Posterior vena cava (tissue), 2 donors: ENCODE measurements around the gene ULK1. TPM values are rescaled to one million over a fixed set of nuclear protein-coding genes. Genes with fewer than 3 reads are reported as not detected.
A peak's percentile ranks its signal among the peaks of the same experiment; 100 is the strongest.
"Not testable (repeated sequence)": the region's sequence is repeated elsewhere in the genome, so short reads cannot be mapped to it uniquely, and the experiment has no call there.

ENCODE experiments used
- DNase-seq: peaks from one replicate; pipeline ENCODE4 v3.0.0-alpha.2; 2020; ENCODE audit warnings: low spot score
- intact Hi-C, 2 donors: fragments of 100-400 bp; cut with DNase I; formaldehyde crosslinking; loops; one replicate each; pipeline versions ENCODE4 v1.14.1 to v1.14.2; 2022 to 2023
- total RNA-seq, 2 donors: library from RNA; stranded (reverse); fragmentation: NEBNext Ultra II Directional; extraction: Animal tissue kit (Norgen Biotek cat#: 25700); gene quantifications; one replicate each; pipeline ENCODE4 v1.2.1, GENCODE V29; 2021
- donor health status: DM: yes; HTN: yes; CAD: no.
- donor health status: DM: yes; HTN: yes; CAD: no.

The ULK1 gene
- total RNA-seq, 2 donors from 2014 or later: 23.0 to 23.8 TPM

DNA sequence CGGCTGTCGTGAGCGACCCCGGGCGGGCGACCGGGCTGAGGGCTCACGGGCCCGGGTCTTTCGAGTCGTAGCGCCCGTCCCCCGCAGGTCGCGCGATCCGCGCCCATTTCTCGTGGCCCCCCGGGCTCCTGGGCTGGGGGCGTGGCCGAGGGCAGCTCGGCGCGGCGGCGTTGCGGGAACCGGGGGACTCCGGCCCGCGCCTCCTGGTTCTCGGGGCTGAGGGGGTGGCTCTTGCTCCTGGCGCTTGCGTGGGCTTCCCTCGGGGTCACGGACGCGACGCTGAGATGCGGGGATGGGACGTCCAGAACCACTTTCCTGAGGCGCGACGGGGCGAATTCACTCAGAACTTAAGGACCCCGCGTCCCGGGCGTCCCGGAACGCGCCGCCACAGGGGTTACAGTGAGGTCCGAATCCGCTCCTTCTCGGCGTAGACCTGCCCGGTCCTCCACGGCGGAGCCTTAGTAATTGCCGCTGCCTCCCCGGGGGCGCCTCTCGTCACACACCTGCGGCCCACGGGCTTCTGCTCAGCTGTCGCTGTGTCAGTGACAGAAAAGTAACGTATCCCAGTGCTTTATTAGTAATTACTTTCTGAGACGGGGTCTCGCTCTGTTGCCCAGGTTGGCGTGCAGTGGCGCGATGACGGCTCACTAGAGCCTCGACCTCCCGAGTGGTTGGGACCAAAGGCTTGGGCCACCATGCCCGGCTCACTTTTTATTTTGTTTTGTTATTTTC lies 55.9 kb downstream of the ULK1 start:
- intact Hi-C loops: no loop called here
- DNase-seq: peak; percentile 87

DNA sequence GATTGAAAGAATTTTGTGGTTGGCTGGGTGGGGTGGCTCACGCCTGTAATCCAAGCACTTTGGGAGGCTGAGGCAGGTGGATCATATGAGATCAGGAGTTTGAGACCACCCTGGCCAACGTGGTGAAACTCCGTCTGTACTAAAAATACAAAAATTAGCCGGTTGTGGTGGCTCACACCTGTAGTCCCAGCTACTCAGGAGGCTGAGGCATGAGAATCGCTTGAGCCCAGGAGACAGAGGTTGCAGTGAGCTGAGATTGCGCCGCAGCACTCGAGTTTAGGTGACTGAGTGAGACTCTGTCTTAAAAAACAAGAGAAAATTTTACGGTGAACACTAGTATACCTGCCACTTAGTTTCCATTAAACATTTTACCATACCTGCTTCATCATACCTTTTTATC lies 59.4 kb downstream of the ULK1 start:
- intact Hi-C loops: not testable (repeated sequence)
- peak; percentile 14 for DNase-seq

DNA sequence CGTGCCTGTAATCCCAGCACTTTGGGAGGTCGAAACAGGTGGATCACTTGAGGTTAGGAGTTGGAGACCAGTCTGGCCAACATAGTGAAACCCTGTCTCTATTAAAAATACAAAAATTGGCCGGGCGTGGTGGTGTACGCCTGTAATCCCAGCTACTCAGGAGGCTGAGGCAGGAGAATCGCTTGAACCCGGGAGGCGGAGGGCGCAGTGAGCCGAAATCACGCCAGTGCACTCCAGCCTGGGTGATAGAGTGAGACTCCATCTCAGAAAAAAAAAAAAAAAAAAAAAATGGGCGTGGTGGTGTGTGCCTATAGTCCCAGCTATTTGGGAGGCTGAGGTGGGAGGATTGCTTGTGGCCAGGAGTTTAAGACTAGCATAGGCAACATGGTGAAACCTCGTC lies 60.0 kb downstream of the ULK1 start:
- intact Hi-C loops: not testable (repeated sequence)
- peak; percentile 5 for DNase-seq

DNA sequence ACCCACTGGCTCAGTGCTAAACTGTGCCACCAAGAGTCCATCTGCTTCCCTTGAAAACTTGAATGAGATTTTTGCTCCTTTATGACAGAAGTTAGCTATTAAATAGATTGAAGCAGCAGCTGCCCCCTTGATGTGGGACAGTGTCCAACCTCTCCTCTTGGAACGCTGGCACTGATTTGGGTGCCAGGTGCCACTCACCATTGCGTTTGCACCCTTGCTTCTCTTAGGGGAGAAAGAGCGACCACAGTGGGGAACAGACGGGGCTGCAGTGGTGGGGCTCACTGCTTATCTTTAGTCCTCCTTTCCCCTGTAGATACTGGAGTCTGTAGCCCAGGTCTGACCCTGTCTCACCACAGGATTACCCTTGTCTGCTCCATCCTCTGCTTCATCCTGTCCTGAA lies 64.7 kb downstream of the ULK1 start:
- intact Hi-C loops: no loop called here
- DNase-seq: peak; percentile 22

DNA sequence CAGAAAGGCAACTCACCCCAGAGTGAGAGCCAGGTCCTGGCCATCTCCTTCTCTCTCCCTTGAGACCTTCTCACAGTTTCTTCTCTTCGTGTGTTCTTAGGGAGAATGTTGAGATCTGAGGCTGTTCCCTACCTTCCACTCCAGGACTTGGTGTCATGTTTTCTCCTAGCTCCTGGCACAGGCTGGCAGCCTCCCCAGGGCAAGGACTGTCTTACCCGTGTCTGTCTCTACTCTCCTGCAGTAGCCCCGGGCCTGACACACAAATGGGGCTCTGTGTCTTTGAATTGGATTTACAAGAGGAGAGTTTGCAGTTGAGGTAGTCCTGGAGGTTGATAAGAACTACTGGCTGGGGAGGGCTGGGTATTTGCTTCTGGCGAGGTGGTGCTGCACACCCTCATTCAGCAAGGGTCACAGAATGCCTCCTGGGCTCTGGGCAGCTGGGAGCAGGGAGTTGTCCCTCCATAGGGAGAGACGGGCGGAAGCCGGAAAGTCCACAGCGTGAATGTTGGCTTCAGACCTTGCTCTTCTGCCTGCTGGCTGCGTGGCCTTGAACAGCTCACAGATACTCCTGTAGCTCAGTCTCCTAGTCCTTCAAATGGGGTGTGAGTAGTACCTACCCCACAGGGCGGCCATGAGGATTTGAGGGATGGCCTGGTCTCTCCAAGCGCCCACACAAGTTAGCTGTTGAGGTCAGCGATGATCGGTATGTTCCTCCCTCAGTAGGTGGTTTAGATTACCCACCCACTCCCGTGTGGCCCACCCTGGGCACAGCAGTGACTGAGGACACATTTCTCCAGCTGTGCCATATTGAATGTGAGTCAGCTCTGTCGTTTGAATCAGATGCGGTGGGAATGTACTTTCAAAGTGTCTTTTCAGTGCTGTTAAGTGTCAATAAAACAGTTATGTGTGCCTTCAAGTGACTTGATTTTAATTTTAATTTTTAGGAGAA lies 65.5 kb downstream of the ULK1 start:
- peak; percentile 56 for DNase-seq
- intact Hi-C loops: no loop called here

DNA sequence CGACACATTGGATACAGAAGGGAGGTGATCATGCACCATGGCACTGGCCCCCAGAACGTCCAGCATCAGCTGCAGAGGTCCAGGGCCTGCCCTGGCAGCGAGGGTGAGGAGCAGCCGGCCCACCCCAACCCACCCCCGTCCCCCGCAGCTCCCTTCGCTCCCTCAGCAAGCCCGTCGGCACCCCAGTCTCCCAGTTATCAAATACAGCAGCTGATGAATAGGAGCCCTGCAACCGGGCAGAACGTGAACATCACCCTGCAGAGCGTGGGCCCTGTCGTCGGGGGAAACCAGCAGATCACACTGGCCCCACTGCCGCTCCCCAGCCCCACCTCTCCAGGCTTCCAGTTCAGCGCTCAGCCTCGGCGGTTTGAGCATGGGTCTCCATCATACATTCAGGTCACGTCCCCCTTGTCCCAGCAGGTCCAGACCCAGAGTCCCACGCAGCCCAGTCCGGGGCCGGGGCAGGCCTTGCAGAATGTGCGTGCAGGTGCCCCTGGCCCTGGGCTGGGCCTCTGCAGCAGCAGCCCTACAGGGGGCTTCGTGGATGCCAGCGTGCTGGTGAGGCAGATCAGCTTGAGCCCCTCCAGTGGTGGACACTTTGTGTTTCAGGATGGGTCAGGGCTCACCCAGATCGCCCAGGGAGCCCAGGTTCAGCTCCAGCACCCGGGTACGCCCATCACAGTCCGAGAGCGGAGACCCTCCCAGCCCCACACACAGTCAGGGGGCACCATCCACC lies 66.3 kb downstream of the ULK1 start:
- intact Hi-C loops: not testable (repeated sequence)
- DNase-seq: peak; percentile 24

DNA sequence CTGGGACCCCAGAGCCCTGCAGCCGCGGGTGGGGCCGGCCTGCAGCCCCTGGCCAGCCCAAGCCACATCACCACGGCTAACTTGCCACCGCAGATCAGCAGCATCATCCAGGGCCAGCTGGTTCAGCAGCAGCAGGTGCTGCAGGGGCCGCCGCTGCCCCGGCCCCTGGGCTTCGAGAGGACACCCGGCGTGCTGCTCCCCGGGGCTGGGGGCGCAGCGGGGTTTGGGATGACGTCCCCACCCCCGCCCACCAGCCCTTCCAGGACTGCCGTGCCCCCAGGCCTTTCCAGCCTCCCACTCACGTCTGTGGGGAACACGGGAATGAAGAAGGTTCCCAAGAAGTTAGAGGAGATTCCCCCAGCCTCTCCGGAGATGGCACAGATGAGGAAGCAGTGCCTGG lies 66.9 kb downstream of the ULK1 start:
- intact Hi-C loops: not testable (repeated sequence)
- DNase-seq: peak; percentile 13

DNA sequence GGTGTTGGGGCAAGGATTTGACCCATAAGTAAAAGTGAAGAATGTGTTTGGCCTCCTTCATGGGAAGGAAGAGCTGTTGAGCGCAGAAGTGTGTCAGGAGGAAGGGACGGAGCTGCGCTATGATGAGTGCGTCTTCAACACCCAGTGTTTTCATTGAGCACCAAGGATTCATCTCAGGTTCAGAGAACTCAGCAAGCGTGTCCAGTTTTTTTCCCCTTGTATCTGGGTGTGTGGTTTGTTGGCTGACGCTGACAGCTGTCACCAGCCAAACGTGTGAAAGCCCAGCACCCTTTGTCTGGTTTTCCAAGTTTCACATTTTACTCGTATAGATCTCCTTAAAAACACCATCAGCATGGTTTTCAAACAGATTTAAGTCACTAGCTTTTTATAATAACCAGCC lies 67.6 kb downstream of the ULK1 start:
- peak; percentile 9 for DNase-seq

DNA sequence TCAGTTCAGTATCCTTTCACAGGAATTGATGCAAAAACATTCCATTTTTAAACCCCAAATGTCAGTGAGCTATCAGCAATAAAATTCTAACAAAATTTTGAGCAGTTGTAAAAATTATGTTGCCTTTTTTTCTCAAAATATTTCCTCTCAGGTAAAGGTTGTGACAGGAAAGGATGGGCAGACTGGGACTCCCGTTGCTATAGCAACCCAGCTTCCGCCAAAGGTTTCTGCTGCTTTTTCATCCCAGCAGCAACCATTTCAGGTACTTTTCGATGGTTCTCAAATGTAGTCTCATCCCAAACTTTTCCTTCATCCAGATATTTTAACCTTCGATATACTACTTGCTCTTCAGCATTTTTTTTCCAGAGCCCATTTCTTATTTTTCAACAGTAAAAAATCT lies 69.0 kb downstream of the ULK1 start:
- peak; percentile 7 for DNase-seq
- intact Hi-C loops: no loop called here

More for the DNA sequence above, 67.6 kb downstream of the ULK1 start:
- intact Hi-C loops: no loop called here

DNA sequence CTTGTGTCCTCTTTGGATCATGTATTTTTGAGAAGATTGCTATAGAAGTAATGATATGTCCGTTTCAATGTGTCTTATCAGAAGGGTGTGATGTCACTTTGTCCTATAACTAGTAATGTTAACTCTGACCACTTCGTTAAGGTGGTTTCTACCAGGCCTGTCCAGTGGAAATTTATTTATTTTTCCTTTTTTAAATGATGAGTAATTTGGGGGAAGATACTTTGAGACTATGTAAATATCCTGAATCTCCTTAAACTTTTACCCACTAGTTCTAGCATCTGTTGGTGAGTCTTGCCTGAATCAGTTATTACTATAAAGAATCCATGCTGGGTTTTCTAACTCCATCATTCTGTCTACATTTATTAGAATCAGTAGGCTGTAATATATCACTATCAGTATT lies 70.7 kb downstream of the ULK1 start:
- intact Hi-C loops: no loop called here
- DNase-seq: no peak

DNA sequence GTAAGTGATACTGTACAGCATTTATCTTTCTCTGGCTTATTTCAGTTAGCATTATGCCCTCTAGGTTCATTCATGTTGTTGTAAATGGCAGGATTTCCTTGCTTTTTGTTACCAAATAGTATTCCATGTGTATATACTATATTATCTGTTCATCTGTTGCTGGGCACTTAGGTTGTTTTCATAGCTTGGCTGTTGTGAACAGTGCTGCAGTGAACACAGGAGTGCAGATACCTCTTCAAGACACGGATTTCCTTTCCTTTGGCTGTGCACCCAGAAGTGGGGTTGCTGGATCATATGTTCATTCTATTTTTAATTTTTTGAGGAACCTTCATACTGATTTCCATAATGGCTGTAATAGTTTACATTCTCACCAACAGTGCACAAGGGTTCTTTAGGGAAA lies 76.8 kb downstream of the ULK1 start:
- intact Hi-C loops: no loop called here
- no peak for DNase-seq

Other genes with a start within 250 kb of the ULK1 start
- 10 to 100 TPM; 27.3 to 29.2 TPM for gene SFSWAP, start 183.5 kb upstream of the ULK1 start, total RNA-seq
- 1 to 10 TPM; 4.3 to 5.8 TPM for gene MMP17, start 66.2 kb upstream of the ULK1 start, total RNA-seq
- 10 to 100 TPM; 12.5 to 16.1 TPM for gene PUS1, start 34.7 kb downstream of the ULK1 start, total RNA-seq
- gene EP400, start 55.3 kb downstream of the ULK1 start, total RNA-seq: 10 to 100 TPM; 32.6 to 35.2 TPM
- 10 to 100 TPM in 1 of 2 donors, 1 to 10 TPM in 1; 9.7 to 10.2 TPM for gene DDX51, start 249.7 kb downstream of the ULK1 start, total RNA-seq
- gene NOC4L, start 249.8 kb downstream of the ULK1 start, total RNA-seq: 10 to 100 TPM; 11.2 to 13.6 TPM